Calu3 (cell line): ENCODE data around the gene TEX11. TPM values are rescaled to one million over a fixed set of nuclear protein-coding genes. Genes with fewer than 3 reads are reported as not detected.

Source experiments
- BruUV-seq: library from RNA; stranded (reverse); fragments of 400-500 nt; replicated peaks from 2 replicates; lab custom pipeline; 2021; lab: Mats Ljungman, UMichigan
- CTCF ChIA-PET: fragments of 300-600 bp; sonication (Branson Sonifier 250); formaldehyde crosslinking; loops from one replicate; lab custom pipeline; 2022; ENCODE audit warnings: antibody characterized with exemption; lab: Charles Lee
- DNase-seq: peaks from one replicate; pipeline ENCODE4 v3.0.0; 2022
- H3K27ac Mint-ChIP-seq: one replicate; pipeline ENCODE4 v1.8.0; 2022; ENCODE audit warnings: mixed read lengths; ENCODE audit not compliant: unreplicated experiment
- H3K27me3 Mint-ChIP-seq: one replicate; pipeline ENCODE4 v1.8.0; 2022; ENCODE audit warnings: mixed read lengths; ENCODE audit not compliant: unreplicated experiment
- H3K36me3 Mint-ChIP-seq: one replicate; pipeline ENCODE4 v1.8.0; 2022; ENCODE audit warnings: mild to moderate bottlenecking, moderate library complexity, mixed read lengths; ENCODE audit not compliant: insufficient read depth, unreplicated experiment
- H3K4me1 Mint-ChIP-seq: one replicate; pipeline ENCODE4 v1.8.0; 2022; ENCODE audit warnings: mild to moderate bottlenecking, low read depth, mixed read lengths; ENCODE audit not compliant: unreplicated experiment
- H3K4me3 Mint-ChIP-seq: one replicate; pipeline ENCODE4 v1.8.0; 2022; ENCODE audit warnings: mild to moderate bottlenecking, low read depth, moderate library complexity, mixed read lengths; ENCODE audit not compliant: unreplicated experiment
- H3K9me3 Mint-ChIP-seq: one replicate; pipeline ENCODE4 v1.8.0; 2022; ENCODE audit warnings: low read depth, mixed read lengths; ENCODE audit not compliant: unreplicated experiment
- intact Hi-C: fragments of 100-400 bp; cut with micrococcal nuclease; formaldehyde crosslinking; loops from one replicate; pipeline ENCODE4 v1.10.0; 2022; ENCODE audit not compliant: unreplicated experiment
- total RNA-seq: library from RNA; stranded (reverse); gene quantifications from 2 replicates; pipeline ENCODE4 v1.2.3, GENCODE V29; 2022
- TF ChIP-seq, protein P1 (sequence below): fragments of 200-600 bp; IDR thresholded peaks from one replicate; pipeline ENCODE4 v1.8.0; 2022; ENCODE audit warnings: antibody characterized with exemption; ENCODE audit not compliant: unreplicated experiment

The TEX11 gene
- total RNA-seq, 1 experiment from 2014 or later, result not detected

- TF ChIP-seq, protein P1, sequence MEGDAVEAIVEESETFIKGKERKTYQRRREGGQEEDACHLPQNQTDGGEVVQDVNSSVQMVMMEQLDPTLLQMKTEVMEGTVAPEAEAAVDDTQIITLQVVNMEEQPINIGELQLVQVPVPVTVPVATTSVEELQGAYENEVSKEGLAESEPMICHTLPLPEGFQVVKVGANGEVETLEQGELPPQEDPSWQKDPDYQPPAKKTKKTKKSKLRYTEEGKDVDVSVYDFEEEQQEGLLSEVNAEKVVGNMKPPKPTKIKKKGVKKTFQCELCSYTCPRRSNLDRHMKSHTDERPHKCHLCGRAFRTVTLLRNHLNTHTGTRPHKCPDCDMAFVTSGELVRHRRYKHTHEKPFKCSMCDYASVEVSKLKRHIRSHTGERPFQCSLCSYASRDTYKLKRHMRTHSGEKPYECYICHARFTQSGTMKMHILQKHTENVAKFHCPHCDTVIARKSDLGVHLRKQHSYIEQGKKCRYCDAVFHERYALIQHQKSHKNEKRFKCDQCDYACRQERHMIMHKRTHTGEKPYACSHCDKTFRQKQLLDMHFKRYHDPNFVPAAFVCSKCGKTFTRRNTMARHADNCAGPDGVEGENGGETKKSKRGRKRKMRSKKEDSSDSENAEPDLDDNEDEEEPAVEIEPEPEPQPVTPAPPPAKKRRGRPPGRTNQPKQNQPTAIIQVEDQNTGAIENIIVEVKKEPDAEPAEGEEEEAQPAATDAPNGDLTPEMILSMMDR, result no peak
- no peak overlapping the region for H3K4me3 Mint-ChIP-seq
- no peaks in the 10 kb centered on the region for H3K4me1 Mint-ChIP-seq
- no peaks in the 10 kb centered on the region for H3K36me3 Mint-ChIP-seq
- H3K27me3 Mint-ChIP-seq, result no peaks in the 10 kb centered on the region
- H3K9me3 Mint-ChIP-seq, result no peaks in the 10 kb centered on the region
- H3K27ac Mint-ChIP-seq, result no peak overlapping the region
- CTCF ChIA-PET, result no interaction called here
- DNase-seq, result no peak
- BruUV-seq, result no TSS peak
- intact Hi-C loops, result no loop called here
These were observed 272.8 kb downstream of the TEX11 start for GRCh38 chrX:70635669-70636068.

- Mint-ChIP-seq H3K27ac (no peak overlapping the region), H3K9me3 (no peaks in the 10 kb centered on the region), H3K36me3 (no peaks in the 10 kb centered on the region), H3K4me1 (no peaks in the 10 kb centered on the region), H3K27me3 (no peaks in the 10 kb centered on the region), H3K4me3 (no peak overlapping the region)
- intact Hi-C loops, result no loop called here
- CTCF ChIA-PET, result no interaction called here
- no peak for DNase-seq
- no TSS peak for BruUV-seq
- TF ChIP-seq, protein P1, result no peak
These were observed 273.3 kb downstream of the TEX11 start for GRCh38 chrX:70635227-70635626.

- Mint-ChIP-seq H3K9me3 (no peaks in the 10 kb centered on the region), H3K4me1 (no peaks in the 10 kb centered on the region), H3K27ac (no peak overlapping the region), H3K36me3 (no peaks in the 10 kb centered on the region), H3K27me3 (peaks cover 71% of the 10 kb centered on the region), H3K4me3 (no peak overlapping the region)
- no TSS peak for BruUV-seq
- intact Hi-C loops, result no loop called here
- CTCF ChIA-PET, result no interaction called here
- TF ChIP-seq, protein P1, result no peak
- DNase-seq, result no peak
These were observed 286.8 kb downstream of the TEX11 start for GRCh38 chrX:70621743-70622142.

DNA sequence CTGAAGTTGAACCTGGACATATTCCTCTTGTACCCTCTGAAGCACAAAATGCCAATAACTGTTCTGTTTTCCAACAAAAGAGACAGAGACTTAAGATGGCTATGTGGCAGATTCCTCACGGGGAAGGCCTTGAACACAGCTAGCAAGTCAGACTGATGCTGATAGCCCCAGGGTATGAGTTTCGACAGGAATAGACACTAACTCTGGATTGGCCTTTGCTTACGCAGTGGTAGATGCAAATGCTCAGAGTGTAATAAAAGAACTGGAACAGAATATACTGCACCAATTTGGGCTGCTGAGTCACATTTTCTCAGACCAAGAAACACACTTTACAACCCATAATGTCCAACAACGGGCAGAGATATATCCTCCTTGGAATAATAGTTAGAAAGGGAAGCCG is 290.0 kb downstream of the TEX11 start:
- TF ChIP-seq, protein P1, result no peak
- DNase-seq, result no peak
- CTCF ChIA-PET, result no interaction called here
- intact Hi-C loops, result no loop called here
- no peaks in the 10 kb centered on the region for H3K36me3 Mint-ChIP-seq
- no peak overlapping the region for H3K4me3 Mint-ChIP-seq
- H3K9me3 Mint-ChIP-seq, result no peaks in the 10 kb centered on the region
- no TSS peak for BruUV-seq
- peaks cover 48% of the 10 kb centered on the region for H3K27me3 Mint-ChIP-seq
- no peaks in the 10 kb centered on the region for H3K4me1 Mint-ChIP-seq
- no peak overlapping the region for H3K27ac Mint-ChIP-seq
